ENCODE data around the gene PLK1. TPM values are rescaled to one million over a fixed set of nuclear protein-coding genes. Genes with fewer than 3 reads are reported as not detected.

The PLK1 gene
- total RNA-seq, 2 donors from 2014 or later: 76.7 to 118 TPM

- no peaks in the 10 kb centered on the region for H3K9me3 ChIP-seq (ENCODE audit: control insufficient read depth, low read length)
- no peak for TF ChIP-seq CTCF (conservative IDR thresholded peaks at IDR 0.05)
- no peak overlapping the region for H3K4me3 ChIP-seq (ENCODE audit: low read length)
- Mint-ChIP-seq H3K4me1 (no peaks in the 10 kb centered on the region), H3K27ac (no peak overlapping the region), H3K27me3 (ENCODE audit: insufficient read depth) (peaks cover 18% of the 10 kb centered on the region), H3K4me3 (no peak overlapping the region), H3K36me3 (ENCODE audit: low read depth) (no peaks in the 10 kb centered on the region), H3K9me3 (no peaks in the 10 kb centered on the region)
- H3K36me3 ChIP-seq (ENCODE audit: control insufficient read depth, insufficient read depth, low read length): no peaks in the 10 kb centered on the region
- no peak overlapping the region for H3K9ac ChIP-seq (ENCODE audit: extremely low read depth, low read length, poor library complexity, severe bottlenecking)
- no peaks in the 10 kb centered on the region for H3K27me3 ChIP-seq (ENCODE audit: control insufficient read depth, insufficient read depth, low read length, poor library complexity, severe bottlenecking)
- no peak overlapping the region for H3K27ac ChIP-seq (ENCODE audit: low read depth, low read length)
- WGBS, 2 experiments (ENCODE audit: insufficient coverage in 1 of 2, insufficient read length in 1 of 2): 71 to 100% methylated on average over 1 of the region's 1 CpG
- DNase-seq: no peak
- H3K4me1 ChIP-seq (ENCODE audit: control insufficient read depth, insufficient read depth, low read length): no peaks in the 10 kb centered on the region
Measured at GRCh38 chr16:23739516-23739915, 60.8 kb downstream of the PLK1 start.

Other genes starting within 250 kb of the PLK1 start
- 10 to 100 TPM; 19.9 to 31.3 TPM for gene COG7, start 225.7 kb upstream of the PLK1 start, total RNA-seq
- gene GGA2, start 168.4 kb upstream of the PLK1 start, total RNA-seq: 100 to 1,000 TPM in 1 of 2 donors, 10 to 100 TPM in 1; 99.4 to 116 TPM
- 10 to 100 TPM; 32.0 to 36.1 TPM for gene EARS2, start 121.5 kb upstream of the PLK1 start, total RNA-seq
- 100 to 1,000 TPM; 105 to 113 TPM for gene UBFD1, start 121.2 kb upstream of the PLK1 start, total RNA-seq
- 100 to 1,000 TPM; 106 to 120 TPM for gene NDUFAB1, start 82.6 kb upstream of the PLK1 start, total RNA-seq
- 10 to 100 TPM; 20.0 to 24.8 TPM for gene PALB2, start 37.6 kb upstream of the PLK1 start, total RNA-seq
- 10 to 100 TPM; 82.2 to 90.8 TPM for gene DCTN5, start 37.4 kb upstream of the PLK1 start, total RNA-seq
- 1 to 10 TPM; 1.3 to 1.4 TPM for gene ERN2, start 34.3 kb downstream of the PLK1 start, total RNA-seq
- gene CHP2, start 76.1 kb downstream of the PLK1 start, total RNA-seq: 1 to 10 TPM in 1 of 2 donors, under 1 TPM in 1; 0.46 to 1.2 TPM
- gene PRKCB, start 157.1 kb downstream of the PLK1 start, total RNA-seq: 1 to 10 TPM in 1 of 2 donors, under 1 TPM in 1; 0.38 to 1.1 TPM